DOHH2 (cell line): ENCODE results near the gene KCNC4.

Experiments
- CTCF ChIP-seq: fragments of 200-600 bp; sonication (generic); IDR thresholded peaks from one replicate; pipeline ENCODE4 v1.5.1; 2014; ENCODE audit warnings: antibody characterized with exemption, mild to moderate bottlenecking, low read depth, low read length; ENCODE audit not compliant: poor library complexity, severe bottlenecking
- EZH2phosphoT487 ChIP-seq: fragments of 200-600 bp; sonication (generic); IDR thresholded peaks from 2 replicates; pipeline ENCODE4 v1.6.1; 2017; ENCODE audit warnings: borderline replicate concordance, mild to moderate bottlenecking, antibody characterized with exemption, low read length, moderate library complexity, mixed read lengths

GRCh38 chr1:110235181-110235833 is 25.2 kb downstream of the KCNC4 start:
- no peak for TF ChIP-seq CTCF
- no peak for TF ChIP-seq EZH2phosphoT487
